A673 (cell line): ENCODE data around the gene SCGB3A1. TPM values are rescaled to one million over a fixed set of nuclear protein-coding genes. Genes with fewer than 3 reads are reported as not detected.

Source experiments
- BruUV-seq: library from RNA; stranded (reverse); fragments of 400-500 nt; replicated peaks from 2 replicates; lab custom pipeline; 2021; lab: Mats Ljungman, UMichigan
- CTCF ChIA-PET: fragments of 300-600 bp; sonication (Branson Sonifier 250); formaldehyde crosslinking; loops from one replicate; lab custom pipeline; 2022; ENCODE audit warnings: antibody characterized with exemption; lab: Charles Lee
- POLR2A ChIA-PET: fragments of 300-600 bp; sonication (Branson Sonifier 250); formaldehyde crosslinking; loops from one replicate; lab custom pipeline; 2022; ENCODE audit warnings: antibody characterized with exemption; ENCODE audit not compliant: low non-redundant PET; lab: Charles Lee
- DNase-seq: peaks from one replicate; pipeline ENCODE4 v3.0.0-alpha.2; 2015; ENCODE audit warnings: low spot score
- H3K27ac ChIP-seq: fragments of 200-600 bp; sonication (generic); 2 replicates; pipeline ENCODE4 v1.5.1; 2016; ENCODE audit warnings: mixed run types, low read depth, mild to moderate bottlenecking, mixed read lengths, antibody characterized with exemption, low read length; ENCODE audit not compliant: poor library complexity, severe bottlenecking
- H3K27me3 ChIP-seq: fragments of 200-600 bp; sonication (generic); replicated peaks from 2 replicates; pipeline ENCODE4 v1.6.1; 2017; ENCODE audit warnings: mixed run types, low read depth, mild to moderate bottlenecking, mixed read lengths, antibody characterized with exemption, low read length; ENCODE audit not compliant: insufficient read depth, poor library complexity
- H3K36me3 ChIP-seq: fragments of 200-600 bp; sonication (generic); 2 replicates; pipeline ENCODE4 v1.6.1; 2016; ENCODE audit warnings: mixed run types, mild to moderate bottlenecking, mixed read lengths, antibody characterized with exemption, low read length; ENCODE audit not compliant: insufficient read depth, poor library complexity, severe bottlenecking
- H3K4me1 ChIP-seq: fragments of 200-600 bp; sonication (generic); 2 replicates; pipeline ENCODE4 v1.6.1; 2017; ENCODE audit warnings: mixed run types, mild to moderate bottlenecking, mixed read lengths, antibody characterized with exemption, low read length; ENCODE audit not compliant: insufficient read depth, poor library complexity, severe bottlenecking
- H3K4me3 ChIP-seq: fragments of 200-600 bp; sonication (generic); 2 replicates; pipeline ENCODE4 v1.5.1; 2016; ENCODE audit warnings: low read depth, mixed run types, mild to moderate bottlenecking, mixed read lengths, low read length; ENCODE audit not compliant: poor library complexity, severe bottlenecking
- H3K9me3 ChIP-seq: fragments of 200-600 bp; sonication (generic); 2 replicates; pipeline ENCODE4 v1.6.1; 2016; ENCODE audit warnings: mixed run types, low read depth, mild to moderate bottlenecking, mixed read lengths, antibody characterized with exemption, low read length; ENCODE audit not compliant: poor library complexity, severe bottlenecking
- CTCF ChIP-seq: fragments of 300-800, 200-600 bp; sonication (generic); conservative IDR thresholded peaks from 2 replicates; pipeline ENCODE4 v1.5.1; 2017; ENCODE audit warnings: low read depth, mild to moderate bottlenecking, antibody characterized with exemption, low read length, moderate library complexity, mixed read lengths
- EZH2 ChIP-seq: fragments of 200-600 bp; sonication (generic); IDR thresholded peaks from 2 replicates; pipeline ENCODE4 v1.6.1; 2017; ENCODE audit warnings: borderline replicate concordance, low read depth, mild to moderate bottlenecking, mixed read lengths, antibody characterized with exemption, low read length; ENCODE audit not compliant: poor library complexity, severe bottlenecking
- intact Hi-C: fragments of 100-400 bp; cut with micrococcal nuclease; formaldehyde crosslinking; loops from one replicate; pipeline ENCODE4 v1.10.0; 2022; ENCODE audit not compliant: unreplicated experiment
- total RNA-seq: library from RNA; stranded (reverse); gene quantifications from 2 replicates; pipeline ENCODE4 v1.2.3, GENCODE V29; 2021

The SCGB3A1 gene
- total RNA-seq, 1 experiment from 2014 or later, result not detected

GRCh38 chr5:180628827-180629750 is 37.8 kb upstream of the SCGB3A1 start:
- Histone ChIP-seq H3K27ac (no peak overlapping the region), H3K9me3 (no peaks in the 10 kb centered on the region), H3K36me3 (no peaks in the 10 kb centered on the region), H3K27me3 (no peaks in the 10 kb centered on the region), H3K4me3 (no peak overlapping the region), H3K4me1 (no peaks in the 10 kb centered on the region)
- DNase-seq, result no peak
- POLR2A ChIA-PET, result no interaction called here
- TF ChIP-seq CTCF, result no peak
- no peak for TF ChIP-seq EZH2
- CTCF ChIA-PET, result no interaction called here
- no TSS peak for BruUV-seq
- intact Hi-C loops, result no loop called here

GRCh38 chr5:180628211-180628610 is 36.9 kb upstream of the SCGB3A1 start:
- H3K27ac ChIP-seq, result no peak overlapping the region
- ChIA-PET POLR2A (no interaction called here), CTCF (no interaction called here)
- H3K4me1 ChIP-seq, result peaks cover 6% of the 10 kb centered on the region
- no peaks in the 10 kb centered on the region for H3K27me3 ChIP-seq
- no peak overlapping the region for H3K4me3 ChIP-seq
- intact Hi-C loops, result no loop called here
- TF ChIP-seq CTCF, result no peak
- no peak for TF ChIP-seq EZH2
- BruUV-seq, result no TSS peak
- H3K9me3 ChIP-seq, result no peaks in the 10 kb centered on the region
- DNase-seq, result no peak
- H3K36me3 ChIP-seq, result no peaks in the 10 kb centered on the region

- Histone ChIP-seq H3K36me3 (no peaks in the 10 kb centered on the region), H3K9me3 (no peaks in the 10 kb centered on the region), H3K4me3 (no peak overlapping the region), H3K27ac (no peak overlapping the region), H3K4me1 (peaks cover 12% of the 10 kb centered on the region), H3K27me3 (no peaks in the 10 kb centered on the region)
- no peak for DNase-seq
- POLR2A ChIA-PET, result no interaction called here
- BruUV-seq, result no TSS peak
- TF ChIP-seq EZH2 (no peak), CTCF (no peak)
- CTCF ChIA-PET, result no interaction called here
- intact Hi-C loops, result no loop called here
Observed at GRCh38 chr5:180627386-180628120, 36.3 kb upstream of the SCGB3A1 start.
